ENCODE measurements around the gene CLCN4. TPM values are rescaled to one million over a fixed set of nuclear protein-coding genes. Genes with fewer than 3 reads are reported as not detected.

Gene CLCN4
- total RNA-seq, 3 donors from 2014 or later = 2.9 to 4.7 (median 3.7) TPM

DNA sequence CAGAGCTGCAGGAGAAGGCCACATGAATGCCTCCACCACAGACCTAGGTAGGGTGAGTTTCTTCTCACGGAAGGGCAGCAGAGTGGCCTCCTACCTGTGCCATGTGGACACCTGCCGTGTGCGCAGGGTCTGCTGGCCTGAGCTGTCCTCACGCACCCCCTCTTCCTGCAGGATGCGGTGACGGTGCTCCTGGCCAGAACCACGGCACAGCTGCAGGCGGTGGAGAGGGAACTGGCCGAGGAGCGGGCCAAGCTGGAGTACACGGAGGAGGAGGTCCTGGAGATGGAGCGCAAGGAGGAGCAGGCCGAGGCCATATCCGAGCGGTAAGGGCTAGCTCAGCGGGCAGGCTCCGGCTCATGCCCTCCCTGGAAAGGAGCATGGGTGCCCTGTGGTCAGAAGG is 28.4 kb upstream of the CLCN4 start:
- H3K27me3 ChIP-seq = peaks cover 0 to 19% of the 10 kb centered on the region in 2 donors
- no peaks in the 10 kb centered on the region for H3K4me1 ChIP-seq
- H3K4me3 ChIP-seq = no peak overlapping the region
- TF ChIP-seq POLR2AphosphoS5 (IDR thresholded peaks at IDR 0.05) (no peak), POLR2A (IDR thresholded peaks at IDR 0.05) (no peak)
- TF ChIP-seq, protein P1, sequence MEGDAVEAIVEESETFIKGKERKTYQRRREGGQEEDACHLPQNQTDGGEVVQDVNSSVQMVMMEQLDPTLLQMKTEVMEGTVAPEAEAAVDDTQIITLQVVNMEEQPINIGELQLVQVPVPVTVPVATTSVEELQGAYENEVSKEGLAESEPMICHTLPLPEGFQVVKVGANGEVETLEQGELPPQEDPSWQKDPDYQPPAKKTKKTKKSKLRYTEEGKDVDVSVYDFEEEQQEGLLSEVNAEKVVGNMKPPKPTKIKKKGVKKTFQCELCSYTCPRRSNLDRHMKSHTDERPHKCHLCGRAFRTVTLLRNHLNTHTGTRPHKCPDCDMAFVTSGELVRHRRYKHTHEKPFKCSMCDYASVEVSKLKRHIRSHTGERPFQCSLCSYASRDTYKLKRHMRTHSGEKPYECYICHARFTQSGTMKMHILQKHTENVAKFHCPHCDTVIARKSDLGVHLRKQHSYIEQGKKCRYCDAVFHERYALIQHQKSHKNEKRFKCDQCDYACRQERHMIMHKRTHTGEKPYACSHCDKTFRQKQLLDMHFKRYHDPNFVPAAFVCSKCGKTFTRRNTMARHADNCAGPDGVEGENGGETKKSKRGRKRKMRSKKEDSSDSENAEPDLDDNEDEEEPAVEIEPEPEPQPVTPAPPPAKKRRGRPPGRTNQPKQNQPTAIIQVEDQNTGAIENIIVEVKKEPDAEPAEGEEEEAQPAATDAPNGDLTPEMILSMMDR (IDR thresholded peaks at IDR 0.05) = no peak
- H3K9me3 ChIP-seq = no peaks in the 10 kb centered on the region
- H3K27ac ChIP-seq = no peak overlapping the region
- no peaks in the 10 kb centered on the region for H3K36me3 ChIP-seq
- no peak for DNase-seq (ENCODE audit: low spot score in 2 of 2)
- intact Hi-C loops (cut with DNase I; ENCODE audit: low total_unique reads) = no loop called here

DNA sequence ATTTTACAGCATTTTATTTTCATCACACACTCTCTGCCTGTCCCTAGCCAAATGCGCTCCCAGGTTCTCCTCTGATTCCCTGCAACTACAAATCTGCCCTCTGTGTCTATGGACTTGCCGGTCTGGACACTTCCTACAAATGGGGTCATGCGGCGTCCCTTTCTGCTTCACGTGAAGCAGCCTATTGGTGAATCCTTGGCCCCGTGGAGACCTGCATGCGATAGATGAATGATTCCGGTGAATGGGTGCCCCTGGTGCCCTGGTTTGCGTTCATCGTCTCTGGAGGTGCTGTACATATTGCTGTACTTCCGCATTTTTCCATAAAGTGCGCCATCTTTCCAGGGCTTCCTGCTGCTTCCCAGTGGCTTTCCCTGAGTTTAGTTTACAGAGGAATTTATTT is 27.5 kb upstream of the CLCN4 start:
- H3K27ac ChIP-seq = no peak overlapping the region
- peaks cover 0 to 19% of the 10 kb centered on the region in 2 donors for H3K27me3 ChIP-seq
- TF ChIP-seq POLR2AphosphoS5 (IDR thresholded peaks at IDR 0.05) (no peak), POLR2A (IDR thresholded peaks at IDR 0.05) (no peak)
- TF ChIP-seq, protein P1 (IDR thresholded peaks at IDR 0.05) = no peak
- intact Hi-C loops (cut with DNase I; ENCODE audit: low total_unique reads) = no loop called here
- H3K9me3 ChIP-seq = no peaks in the 10 kb centered on the region
- H3K4me3 ChIP-seq = no peak overlapping the region
- no peaks in the 10 kb centered on the region for H3K36me3 ChIP-seq
- no peak for DNase-seq (ENCODE audit: low spot score in 2 of 2)
- H3K4me1 ChIP-seq = no peaks in the 10 kb centered on the region

DNA sequence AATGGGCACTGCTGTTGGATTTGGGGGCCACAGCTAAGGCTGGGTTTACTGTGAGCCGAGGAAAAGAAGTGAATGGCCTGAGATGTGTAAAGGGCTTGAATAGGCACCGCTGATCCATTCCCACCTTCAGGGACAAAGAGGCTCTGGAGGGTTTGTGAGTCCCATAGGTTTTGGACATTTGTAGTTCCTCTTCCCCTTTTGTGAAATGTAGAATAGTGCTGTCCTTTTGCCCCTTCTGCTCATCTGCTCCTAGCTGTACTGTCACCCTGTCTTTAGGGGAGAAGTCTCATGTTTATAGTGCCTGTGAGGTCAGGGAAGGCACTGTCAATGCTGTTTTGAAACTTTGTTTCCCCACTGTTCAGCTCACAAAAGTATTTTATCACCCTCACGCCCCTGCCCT is 26.4 kb upstream of the CLCN4 start:
- TF ChIP-seq POLR2AphosphoS5 (IDR thresholded peaks at IDR 0.05) (no peak), POLR2A (IDR thresholded peaks at IDR 0.05) (no peak)
- TF ChIP-seq, protein P1 (IDR thresholded peaks at IDR 0.05) = no peak
- H3K4me3 ChIP-seq = no peak overlapping the region
- H3K9me3 ChIP-seq = no peaks in the 10 kb centered on the region
- H3K27ac ChIP-seq = no peak overlapping the region
- no peaks in the 10 kb centered on the region for H3K4me1 ChIP-seq
- intact Hi-C loops (cut with DNase I; ENCODE audit: low total_unique reads) = no loop called here
- H3K27me3 ChIP-seq = peaks cover 0 to 19% of the 10 kb centered on the region in 2 donors
- DNase-seq (ENCODE audit: low spot score in 2 of 2) = no peak
- H3K36me3 ChIP-seq = no peaks in the 10 kb centered on the region

DNA sequence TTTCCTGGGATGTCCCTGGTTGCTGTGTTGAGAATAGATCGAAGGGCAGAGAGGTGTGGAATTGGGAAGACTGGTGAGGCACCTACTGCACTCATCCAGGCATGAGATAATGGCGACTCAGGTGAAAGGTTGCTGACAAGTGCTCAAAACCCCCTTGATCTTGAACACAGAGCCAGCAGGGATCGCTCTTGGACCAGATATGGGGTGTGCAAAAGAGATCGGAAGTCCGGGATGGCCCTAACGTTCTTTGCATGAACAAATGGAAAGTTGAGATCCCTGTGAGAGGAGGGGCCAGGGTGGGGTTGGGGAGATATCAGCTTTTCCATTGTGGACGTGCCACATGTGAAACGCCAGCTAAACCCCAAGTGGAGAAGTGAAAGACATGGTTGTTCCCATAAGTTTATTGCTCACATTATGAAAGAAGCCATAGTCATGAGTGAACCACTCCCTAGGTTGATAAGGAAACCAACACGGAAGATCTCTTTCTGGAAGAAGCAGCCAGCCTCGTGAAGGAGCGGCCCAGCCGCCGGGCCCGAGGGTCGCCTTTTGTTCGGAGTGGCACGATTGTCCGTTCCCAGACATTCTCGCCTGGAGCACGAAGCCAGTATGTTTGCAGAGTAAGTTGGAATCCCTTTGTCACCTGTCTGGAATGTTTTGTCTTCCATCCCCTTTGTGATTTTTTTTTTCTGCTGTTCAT is 22.6 kb upstream of the CLCN4 start:
- Histone ChIP-seq H3K4me1 (no peaks in the 10 kb centered on the region), H3K27ac (no peak overlapping the region), H3K27me3 (peaks cover 0 to 10% of the 10 kb centered on the region in 2 donors), H3K36me3 (no peaks in the 10 kb centered on the region), H3K4me3 (no peak overlapping the region), H3K9me3 (no peaks in the 10 kb centered on the region)
- no peak for DNase-seq (ENCODE audit: low spot score in 2 of 2)
- TF ChIP-seq, protein P1 (IDR thresholded peaks at IDR 0.05) = no peak
- TF ChIP-seq POLR2AphosphoS5 (IDR thresholded peaks at IDR 0.05) = no peak
- no peak for TF ChIP-seq POLR2A (IDR thresholded peaks at IDR 0.05)
- intact Hi-C loops (cut with DNase I; ENCODE audit: low total_unique reads) = no loop called here

DNA sequence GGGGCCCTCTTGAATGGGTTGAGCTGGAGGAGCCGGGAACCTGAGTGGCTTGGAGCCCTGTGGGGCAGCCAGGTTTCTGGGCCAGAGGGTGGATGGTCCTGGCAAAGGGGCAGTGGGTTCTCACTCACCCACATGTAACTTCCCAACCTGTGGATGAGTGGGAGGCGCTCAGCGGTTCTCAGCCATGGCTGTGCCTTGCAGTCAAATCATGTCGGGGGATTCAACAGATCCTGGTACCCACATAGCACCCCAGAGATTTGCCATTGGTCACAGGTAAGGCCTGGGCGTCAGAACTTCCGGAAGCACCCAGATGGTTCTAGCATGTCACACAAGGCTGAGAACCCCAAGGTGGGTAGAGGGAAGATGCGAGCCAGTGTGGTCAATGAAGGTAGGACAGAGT is 21.9 kb upstream of the CLCN4 start:
- H3K36me3 ChIP-seq = no peaks in the 10 kb centered on the region
- no peak overlapping the region for H3K27ac ChIP-seq
- no peaks in the 10 kb centered on the region for H3K4me1 ChIP-seq
- H3K27me3 ChIP-seq = peaks cover 0 to 6% of the 10 kb centered on the region in 2 donors
- H3K4me3 ChIP-seq = no peak overlapping the region
- DNase-seq (ENCODE audit: low spot score in 2 of 2) = no peak
- TF ChIP-seq POLR2AphosphoS5 (IDR thresholded peaks at IDR 0.05) (no peak), POLR2A (IDR thresholded peaks at IDR 0.05) (no peak)
- TF ChIP-seq, protein P1 (IDR thresholded peaks at IDR 0.05) = no peak
- no peaks in the 10 kb centered on the region for H3K9me3 ChIP-seq
- intact Hi-C loops (cut with DNase I; ENCODE audit: low total_unique reads) = no loop called here

Measured in breast epithelium (tissue), 4 donors.